OCI-LY3 (cell line): ENCODE measurements around the gene SLC22A2.

ENCODE experiments used
- H2AFZ ChIP-seq: fragments of 200-600, 300-600 bp; shearing (Covaris generic); 2 replicates; pipeline ENCODE4 v1.6.0; 2014; ENCODE audit warnings: antibody characterized with exemption, low read depth, low read length
- H3K27ac ChIP-seq: fragments of 200-600, 300-600 bp; sonication (generic); 2 replicates; pipeline ENCODE4 v1.5.1; 2014; ENCODE audit warnings: mild to moderate bottlenecking, low read length, moderate library complexity, mixed read lengths
- H3K27me3 ChIP-seq: fragments of 200-600, 300-600 bp; sonication (generic); 2 replicates; pipeline ENCODE4 v1.6.1; 2014; ENCODE audit warnings: low read depth, low read length, mixed read lengths
- H3K36me3 ChIP-seq: fragments of 200-600, 300-600 bp; sonication (generic); replicated peaks from 2 replicates; pipeline ENCODE3; 2014; ENCODE audit warnings: low read depth, low read length, mixed read lengths
- H3K4me1 ChIP-seq: fragments of 300-600, 200-600 bp; sonication (generic); 2 replicates; pipeline ENCODE4 v1.6.1; 2014; ENCODE audit warnings: low read length, mixed read lengths
- H3K4me2 ChIP-seq: fragments of 200-600, 300-600 bp; sonication (generic); 2 replicates; pipeline ENCODE4 v1.6.1; 2014; ENCODE audit warnings: low read length, mixed read lengths
- H3K4me3 ChIP-seq: fragments of 300-600, 200-600 bp; sonication (generic); 2 replicates; pipeline ENCODE4 v1.5.1; 2014; ENCODE audit warnings: antibody characterized with exemption, mild to moderate bottlenecking, low read length, moderate library complexity
- H3K79me2 ChIP-seq: fragments of 300-600, 200-600 bp; shearing (Covaris generic); 2 replicates; pipeline ENCODE4 v1.6.1; 2014; ENCODE audit warnings: mild to moderate bottlenecking, low read length, mixed read lengths
- H3K9ac ChIP-seq: fragments of 300-600, 200-600 bp; shearing (Covaris generic); 2 replicates; pipeline ENCODE4 v1.6.0; 2014; ENCODE audit warnings: mild to moderate bottlenecking, low read length, moderate library complexity
- H3K9me3 ChIP-seq: fragments of 200-600, 300-600 bp; shearing (Covaris generic); 2 replicates; pipeline ENCODE4 v1.6.1; 2014; ENCODE audit warnings: low read length, mixed read lengths; ENCODE audit not compliant: insufficient read depth
- H4K20me1 ChIP-seq: fragments of 200-600, 300-600 bp; sonication (generic); 2 replicates; pipeline ENCODE4 v1.6.1; 2016; ENCODE audit warnings: low read length, mixed read lengths; ENCODE audit not compliant: insufficient read depth
- EZH2phosphoT487 ChIP-seq: fragments of 200-600 bp; shearing (Covaris generic); IDR thresholded peaks from 2 replicates; pipeline ENCODE4 v1.6.1; 2018; ENCODE audit warnings: antibody characterized with exemption, mixed run types, low read depth
- TF ChIP-seq, protein P1 (sequence below): fragments of 200-600, 300-600 bp; sonication (generic); IDR thresholded peaks from 2 replicates; pipeline ENCODE4 v1.5.1; 2014; ENCODE audit warnings: antibody characterized with exemption, low read length, low read depth

The SLC22A2 gene

DNA sequence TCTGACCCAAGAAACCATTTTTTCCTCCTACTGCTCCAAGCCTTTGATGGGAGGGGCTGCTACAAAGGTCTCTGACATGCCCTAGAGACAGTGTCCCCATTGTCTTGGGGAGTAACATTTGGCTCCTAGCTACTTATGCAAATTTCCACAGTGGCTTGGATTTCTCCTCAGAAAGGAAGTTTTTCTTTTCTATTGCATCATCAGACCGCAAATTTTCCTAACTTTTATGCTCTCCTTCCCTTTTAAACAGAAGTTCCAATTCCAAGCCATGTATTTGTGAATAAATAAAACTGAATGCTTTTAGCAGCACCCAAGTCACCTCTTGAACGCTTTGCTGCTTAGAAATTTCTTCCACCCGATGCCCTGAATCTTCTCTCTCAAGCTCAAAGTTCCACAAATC, 51.0 kb downstream of the SLC22A2 start:
- Histone ChIP-seq H3K4me1 (no peaks in the 10 kb centered on the region), H3K36me3 (no peaks in the 10 kb centered on the region), H3K9ac (no peak overlapping the region), H3K4me2 (no peak overlapping the region), H3K4me3 (no peak overlapping the region), H3K9me3 (no peaks in the 10 kb centered on the region), H4K20me1 (no peaks in the 10 kb centered on the region), H2AFZ (no peak overlapping the region), H3K27me3 (no peaks in the 10 kb centered on the region), H3K27ac (no peak overlapping the region), H3K79me2 (no peaks in the 10 kb centered on the region)
- TF ChIP-seq, protein P1, sequence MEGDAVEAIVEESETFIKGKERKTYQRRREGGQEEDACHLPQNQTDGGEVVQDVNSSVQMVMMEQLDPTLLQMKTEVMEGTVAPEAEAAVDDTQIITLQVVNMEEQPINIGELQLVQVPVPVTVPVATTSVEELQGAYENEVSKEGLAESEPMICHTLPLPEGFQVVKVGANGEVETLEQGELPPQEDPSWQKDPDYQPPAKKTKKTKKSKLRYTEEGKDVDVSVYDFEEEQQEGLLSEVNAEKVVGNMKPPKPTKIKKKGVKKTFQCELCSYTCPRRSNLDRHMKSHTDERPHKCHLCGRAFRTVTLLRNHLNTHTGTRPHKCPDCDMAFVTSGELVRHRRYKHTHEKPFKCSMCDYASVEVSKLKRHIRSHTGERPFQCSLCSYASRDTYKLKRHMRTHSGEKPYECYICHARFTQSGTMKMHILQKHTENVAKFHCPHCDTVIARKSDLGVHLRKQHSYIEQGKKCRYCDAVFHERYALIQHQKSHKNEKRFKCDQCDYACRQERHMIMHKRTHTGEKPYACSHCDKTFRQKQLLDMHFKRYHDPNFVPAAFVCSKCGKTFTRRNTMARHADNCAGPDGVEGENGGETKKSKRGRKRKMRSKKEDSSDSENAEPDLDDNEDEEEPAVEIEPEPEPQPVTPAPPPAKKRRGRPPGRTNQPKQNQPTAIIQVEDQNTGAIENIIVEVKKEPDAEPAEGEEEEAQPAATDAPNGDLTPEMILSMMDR, result no peak
- TF ChIP-seq EZH2phosphoT487, result no peak

DNA sequence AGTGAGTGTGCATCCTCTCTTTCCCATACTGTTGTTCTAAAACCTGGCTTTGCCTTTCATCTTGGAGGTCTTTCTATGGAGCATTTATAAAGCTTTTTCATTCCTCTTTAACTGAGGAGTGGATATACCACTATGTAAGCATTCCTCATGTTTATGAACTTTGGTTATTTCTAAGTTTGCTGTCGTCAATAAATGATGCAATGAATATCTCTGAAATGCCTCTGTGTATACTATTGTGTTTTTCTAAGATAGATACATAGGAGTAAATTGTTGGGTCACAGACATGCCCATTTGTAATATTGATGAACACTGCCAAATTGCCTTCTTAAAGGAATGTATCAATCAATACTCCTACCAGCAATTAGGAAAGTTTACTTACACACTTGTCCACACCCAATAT, 53.9 kb downstream of the SLC22A2 start:
- Histone ChIP-seq H2AFZ (no peak overlapping the region), H3K27me3 (no peaks in the 10 kb centered on the region), H3K9ac (no peak overlapping the region)

DNA sequence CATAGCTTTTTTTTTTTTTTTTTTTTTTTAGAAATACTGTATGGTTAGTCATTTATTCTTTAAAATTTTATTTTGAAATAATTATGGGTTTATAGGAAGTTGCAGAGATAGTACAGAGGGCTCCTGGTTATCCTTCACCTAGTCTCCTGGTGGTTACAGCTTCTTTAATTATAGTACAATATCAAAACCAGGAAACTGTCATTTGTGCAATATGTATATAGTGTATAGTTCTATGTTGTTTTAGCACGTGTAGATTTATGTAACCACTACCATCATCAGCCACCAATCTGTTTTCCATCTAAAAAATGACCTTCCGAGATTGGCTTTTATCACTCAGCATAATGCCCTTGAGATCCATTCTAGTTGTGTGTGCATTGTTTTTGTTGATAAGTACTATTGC, 54.7 kb downstream of the SLC22A2 start:
- no peak overlapping the region for H2AFZ ChIP-seq
- no peak overlapping the region for H3K4me2 ChIP-seq
- H3K9me3 ChIP-seq, result no peaks in the 10 kb centered on the region
- no peaks in the 10 kb centered on the region for H3K79me2 ChIP-seq
- no peak overlapping the region for H3K9ac ChIP-seq
- no peaks in the 10 kb centered on the region for H3K27me3 ChIP-seq
- no peaks in the 10 kb centered on the region for H3K36me3 ChIP-seq
- TF ChIP-seq EZH2phosphoT487, result no peak
- TF ChIP-seq, protein P1, result no peak
- H3K4me3 ChIP-seq, result no peak overlapping the region
- H4K20me1 ChIP-seq, result no peaks in the 10 kb centered on the region
- peaks cover 2% of the 10 kb centered on the region for H3K4me1 ChIP-seq
- no peak overlapping the region for H3K27ac ChIP-seq

More for the DNA sequence above, 53.9 kb downstream of the SLC22A2 start:
- Histone ChIP-seq H3K4me3 (no peak overlapping the region), H4K20me1 (no peaks in the 10 kb centered on the region), H3K79me2 (no peaks in the 10 kb centered on the region), H3K4me2 (no peak overlapping the region), H3K9me3 (no peaks in the 10 kb centered on the region), H3K4me1 (no peaks in the 10 kb centered on the region), H3K27ac (no peak overlapping the region), H3K36me3 (no peaks in the 10 kb centered on the region)
- TF ChIP-seq, protein P1, result no peak
- TF ChIP-seq EZH2phosphoT487, result no peak

DNA sequence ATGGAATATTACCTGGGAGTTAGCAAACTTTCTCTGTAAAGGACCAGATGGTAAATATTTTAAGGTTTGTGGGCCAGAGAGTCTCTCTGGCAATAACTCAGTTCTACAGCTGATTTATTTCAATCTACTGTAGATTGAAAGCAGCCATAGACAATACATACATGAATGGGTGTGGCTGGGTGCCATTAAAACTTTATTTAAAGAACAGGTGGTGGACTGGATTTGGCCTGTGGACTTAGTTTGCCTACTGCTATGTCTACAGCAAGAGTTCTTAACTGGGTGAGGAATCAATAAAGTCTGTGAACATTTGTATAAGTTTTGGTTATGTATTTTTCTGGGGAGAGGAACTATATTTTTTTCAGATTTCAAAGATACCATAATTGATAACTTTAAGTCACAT, 55.1 kb downstream of the SLC22A2 start:
- Histone ChIP-seq H2AFZ (no peak overlapping the region), H3K79me2 (no peaks in the 10 kb centered on the region), H3K4me3 (no peak overlapping the region), H3K27ac (no peak overlapping the region), H3K9me3 (no peaks in the 10 kb centered on the region), H3K36me3 (no peaks in the 10 kb centered on the region), H3K9ac (no peak overlapping the region), H3K27me3 (no peaks in the 10 kb centered on the region), H3K4me2 (no peak overlapping the region), H4K20me1 (no peaks in the 10 kb centered on the region), H3K4me1 (peaks cover 6% of the 10 kb centered on the region)
- TF ChIP-seq, protein P1, result no peak
